SU-DHL-6 (cell line): ENCODE results near the gene IFNGR1.

Experiments used
- H2AFZ ChIP-seq: fragments of 200-600 bp; sonication (generic); 2 replicates; pipeline ENCODE4 v1.6.1; 2014; ENCODE audit warnings: low read depth, mild to moderate bottlenecking, moderate library complexity, mixed read lengths, antibody characterized with exemption, low read length; ENCODE audit not compliant: severe bottlenecking
- H3F3A ChIP-seq: fragments of 200-600 bp; shearing (Covaris generic); 2 replicates; pipeline ENCODE4 v1.6.0; 2016; ENCODE audit warnings: antibody characterized with exemption, mild to moderate bottlenecking; ENCODE audit not compliant: insufficient read depth
- H3K27ac ChIP-seq: fragments of 200-600 bp; sonication (generic); 2 replicates; pipeline ENCODE4 v1.5.1; 2016; ENCODE audit warnings: low read depth, mild to moderate bottlenecking, low read length, moderate library complexity, mixed read lengths
- H3K27me3 ChIP-seq: fragments of 200-600 bp; sonication (generic), shearing (Covaris generic); 2 replicates; pipeline ENCODE4 v1.6.0; 2014; ENCODE audit warnings: mild to moderate bottlenecking, low read length
- H3K36me3 ChIP-seq: fragments of 200-600 bp; sonication (generic); 2 replicates; pipeline ENCODE4 v1.6.1; 2014; ENCODE audit warnings: mild to moderate bottlenecking, low read length, mixed read lengths
- H3K4me2 ChIP-seq: fragments of 300-600, 200-600 bp; shearing (Covaris generic), sonication (generic); 2 replicates; pipeline ENCODE4 v1.6.0; 2014; ENCODE audit warnings: low read length, low read depth, mild to moderate bottlenecking; ENCODE audit not compliant: poor library complexity, severe bottlenecking
- H3K4me3 ChIP-seq: fragments of 200-600 bp; sonication (generic); 2 replicates; pipeline ENCODE4 v1.5.1; 2014; ENCODE audit warnings: antibody characterized with exemption, low read length, mild to moderate bottlenecking, mixed read lengths; ENCODE audit not compliant: insufficient read depth, poor library complexity, severe bottlenecking
- H3K79me2 ChIP-seq: fragments of 200-600 bp; sonication (generic); 2 replicates; pipeline ENCODE4 v1.6.1; 2014; ENCODE audit warnings: mild to moderate bottlenecking, low read length, moderate library complexity; ENCODE audit not compliant: insufficient read depth
- H3K9ac ChIP-seq: fragments of 200-600 bp; sonication (generic); 2 replicates; pipeline ENCODE4 v1.7.0; 2014; ENCODE audit warnings: mild to moderate bottlenecking, low read length
- H3K9me2 ChIP-seq: fragments of 200-600 bp; sonication (generic); replicated peaks from 2 replicates; pipeline ENCODE4 v1.6.1; 2014; ENCODE audit warnings: low read length; ENCODE audit not compliant: insufficient read depth
- H3K9me3 ChIP-seq: fragments of 200-600 bp; sonication (generic); 2 replicates; pipeline ENCODE4 v1.6.1; 2014; ENCODE audit warnings: low read length, mixed read lengths; ENCODE audit not compliant: insufficient read depth
- H4K20me1 ChIP-seq: fragments of 200-600 bp; sonication (generic); 2 replicates; pipeline ENCODE4 v1.6.1; 2014; ENCODE audit warnings: low read depth, mild to moderate bottlenecking, antibody characterized with exemption, low read length, moderate library complexity, mixed read lengths
- CTCF ChIP-seq: fragments of 200-600 bp; sonication (generic); IDR thresholded peaks from one replicate; pipeline ENCODE4 v1.5.1; 2017; ENCODE audit warnings: antibody characterized with exemption, mild to moderate bottlenecking, low read length, moderate library complexity; ENCODE audit not compliant: insufficient read depth, poor library complexity, severe bottlenecking
- EZH2phosphoT487 ChIP-seq: fragments of 200-600 bp; sonication (generic), shearing (Covaris generic); conservative IDR thresholded peaks from 2 replicates; pipeline ENCODE4 v1.6.1; 2018; ENCODE audit warnings: mild to moderate bottlenecking, antibody characterized with exemption, low read length, moderate library complexity, mixed read lengths

IFNGR1 gene

GRCh38 chr6:137214931-137215330, 4.3 kb downstream of the IFNGR1 start:
- Histone ChIP-seq H2AFZ (no peak overlapping the region), H3K4me2 (no peak overlapping the region), H3K9ac (no peak overlapping the region), H3K9me3 (peaks cover 3% of the 10 kb centered on the region; the same call in 1 of the 2 replicates), H3K27ac (no peak overlapping the region), H3K27me3 (no peaks in the 10 kb centered on the region), H3K36me3 (no peaks in the 10 kb centered on the region), H3F3A (no peaks in the 10 kb centered on the region), H3K9me2 (no peaks in the 10 kb centered on the region), H3K4me3 (no peak overlapping the region), H3K79me2 (peaks cover 44% of the 10 kb centered on the region), H4K20me1 (0 out of 2 replicates have a peak, but pooled peaks cover 5% of the 10 kb centered on the region)
- TF ChIP-seq CTCF (no peak), EZH2phosphoT487 (no peak)

- Histone ChIP-seq H3K36me3 (no peaks in the 10 kb centered on the region), H3K79me2 (peaks cover 43% of the 10 kb centered on the region), H4K20me1 (0 out of 2 replicates have a peak, but pooled peaks cover 5% of the 10 kb centered on the region), H3K4me2 (no peak overlapping the region), H3F3A (no peaks in the 10 kb centered on the region), H3K27me3 (no peaks in the 10 kb centered on the region), H3K9me3 (peaks cover 12% of the 10 kb centered on the region; the same call in 1 of the 2 replicates), H2AFZ (no peak overlapping the region), H3K27ac (no peak overlapping the region), H3K9me2 (no peaks in the 10 kb centered on the region), H3K4me3 (no peak overlapping the region), H3K9ac (no peak overlapping the region)
- no peak for TF ChIP-seq EZH2phosphoT487
- TF ChIP-seq CTCF, result no peak
These were observed 5.4 kb downstream of the IFNGR1 start for GRCh38 chr6:137213813-137214212.

- Histone ChIP-seq H3K79me2 (peaks cover 38% of the 10 kb centered on the region), H3K4me2 (no peak overlapping the region)
- no peak for TF ChIP-seq CTCF
- no peak for TF ChIP-seq EZH2phosphoT487
These were observed 5.8 kb downstream of the IFNGR1 start for GRCh38 chr6:137213331-137213740.

More at GRCh38 chr6:137213331-137213740, 5.8 kb downstream of the IFNGR1 start:
- Histone ChIP-seq H2AFZ (no peak overlapping the region), H3K9ac (no peak overlapping the region), H3F3A (no peaks in the 10 kb centered on the region), H3K27me3 (no peaks in the 10 kb centered on the region), H3K9me2 (no peaks in the 10 kb centered on the region), H3K9me3 (peaks cover 12% of the 10 kb centered on the region; the same call in 1 of the 2 replicates), H3K36me3 (no peaks in the 10 kb centered on the region), H3K4me3 (no peak overlapping the region), H3K27ac (no peak overlapping the region), H4K20me1 (0 out of 2 replicates have a peak, but pooled peaks cover 5% of the 10 kb centered on the region)
